Adrenal gland (tissue), 5 donors: Measurements from ENCODE around the gene AGPAT4.

Source experiments
- CTCF ChIP-seq, 6 experiments: fragments of 450-650 bp in 4 of 6; fragments of 200-600 bp in 2 of 6; sonication (generic) in 1 of 6; IDR thresholded peaks; 1 replicate in 5 of 6; 2 replicates in 1 of 6; pipeline versions ENCODE4 v1.5.1 to v1.8.0; 2016 to 2021; ENCODE audit warnings: antibody characterized with exemption in 6 of 6, mild to moderate bottlenecking in 2 of 6, moderate library complexity in 1 of 6
- POLR2A ChIP-seq, 2 donors: fragments of 450-650 bp; IDR thresholded peaks; one replicate each; pipeline ENCODE4 v1.6.1; 2017; ENCODE audit warnings: antibody characterized with exemption in 2 of 2, mild to moderate bottlenecking in 2 of 2, moderate library complexity in 1 of 2
- donor health status: DM: no; HTN: no; CAD: no.

DNA sequence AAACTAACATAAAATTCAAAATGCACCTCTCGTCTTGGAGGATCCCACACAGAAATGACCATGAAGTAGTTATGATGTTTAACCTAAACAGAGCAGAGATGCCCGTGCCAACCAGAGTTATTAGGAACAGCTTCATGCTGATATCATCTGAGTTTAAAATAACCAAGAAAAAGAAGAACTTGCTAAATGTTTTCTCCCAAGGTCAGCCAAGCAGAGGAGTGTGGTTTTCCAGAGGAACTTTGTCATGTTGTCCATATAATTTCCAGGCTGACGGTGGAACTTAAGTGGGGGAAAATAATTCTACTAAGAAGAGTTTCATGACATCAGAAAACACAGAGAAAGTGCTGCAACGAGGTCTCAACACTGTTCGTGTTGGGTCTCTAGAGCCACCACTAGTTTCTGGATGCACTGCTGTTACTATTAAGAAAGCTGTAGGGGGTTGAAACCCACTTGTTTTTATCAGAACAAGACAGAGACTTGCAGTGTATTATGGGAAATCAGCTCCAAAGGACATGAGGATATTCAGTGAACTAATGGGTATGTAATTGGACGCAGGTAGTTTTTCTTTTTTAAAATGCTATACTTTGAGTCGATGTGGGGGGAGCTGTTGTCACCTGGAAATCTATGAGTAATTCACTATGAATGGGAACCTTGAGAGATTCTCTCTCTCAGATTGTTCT lies 5.2 kb downstream of the AGPAT4 start:
- TF ChIP-seq CTCF (IDR thresholded peaks at IDR 0.05) (no peak), POLR2A (IDR thresholded peaks at IDR 0.05) (no peak)
